A673 (cell line): ENCODE measurements around the gene CCDC85C. TPM values are rescaled to one million over a fixed set of nuclear protein-coding genes. Genes with fewer than 3 reads are reported as not detected.

Experiments
- BruUV-seq: library from RNA; stranded (reverse); fragments of 400-500 nt; replicated peaks from 2 replicates; lab custom pipeline; 2021; lab: Mats Ljungman, UMichigan
- CTCF ChIA-PET: fragments of 300-600 bp; sonication (Branson Sonifier 250); formaldehyde crosslinking; loops from one replicate; lab custom pipeline; 2022; ENCODE audit warnings: antibody characterized with exemption; lab: Charles Lee
- POLR2A ChIA-PET: fragments of 300-600 bp; sonication (Branson Sonifier 250); formaldehyde crosslinking; loops from one replicate; lab custom pipeline; 2022; ENCODE audit warnings: antibody characterized with exemption; ENCODE audit not compliant: low non-redundant PET; lab: Charles Lee
- DNase-seq: peaks from one replicate; pipeline ENCODE4 v3.0.0-alpha.2; 2015; ENCODE audit warnings: low spot score
- H3K27ac ChIP-seq: fragments of 200-600 bp; sonication (generic); 2 replicates; pipeline ENCODE4 v1.5.1; 2016; ENCODE audit warnings: mixed run types, low read depth, mild to moderate bottlenecking, mixed read lengths, antibody characterized with exemption, low read length; ENCODE audit not compliant: poor library complexity, severe bottlenecking
- H3K27me3 ChIP-seq: fragments of 200-600 bp; sonication (generic); replicated peaks from 2 replicates; pipeline ENCODE4 v1.6.1; 2017; ENCODE audit warnings: mixed run types, low read depth, mild to moderate bottlenecking, mixed read lengths, antibody characterized with exemption, low read length; ENCODE audit not compliant: insufficient read depth, poor library complexity
- H3K36me3 ChIP-seq: fragments of 200-600 bp; sonication (generic); 2 replicates; pipeline ENCODE4 v1.6.1; 2016; ENCODE audit warnings: mixed run types, mild to moderate bottlenecking, mixed read lengths, antibody characterized with exemption, low read length; ENCODE audit not compliant: insufficient read depth, poor library complexity, severe bottlenecking
- H3K4me1 ChIP-seq: fragments of 200-600 bp; sonication (generic); 2 replicates; pipeline ENCODE4 v1.6.1; 2017; ENCODE audit warnings: mixed run types, mild to moderate bottlenecking, mixed read lengths, antibody characterized with exemption, low read length; ENCODE audit not compliant: insufficient read depth, poor library complexity, severe bottlenecking
- H3K4me3 ChIP-seq: fragments of 200-600 bp; sonication (generic); 2 replicates; pipeline ENCODE4 v1.5.1; 2016; ENCODE audit warnings: low read depth, mixed run types, mild to moderate bottlenecking, mixed read lengths, low read length; ENCODE audit not compliant: poor library complexity, severe bottlenecking
- H3K9me3 ChIP-seq: fragments of 200-600 bp; sonication (generic); 2 replicates; pipeline ENCODE4 v1.6.1; 2016; ENCODE audit warnings: mixed run types, low read depth, mild to moderate bottlenecking, mixed read lengths, antibody characterized with exemption, low read length; ENCODE audit not compliant: poor library complexity, severe bottlenecking
- CTCF ChIP-seq: fragments of 300-800, 200-600 bp; sonication (generic); conservative IDR thresholded peaks from 2 replicates; pipeline ENCODE4 v1.5.1; 2017; ENCODE audit warnings: low read depth, mild to moderate bottlenecking, antibody characterized with exemption, low read length, moderate library complexity, mixed read lengths
- EZH2 ChIP-seq: fragments of 200-600 bp; sonication (generic); IDR thresholded peaks from 2 replicates; pipeline ENCODE4 v1.6.1; 2017; ENCODE audit warnings: borderline replicate concordance, low read depth, mild to moderate bottlenecking, mixed read lengths, antibody characterized with exemption, low read length; ENCODE audit not compliant: poor library complexity, severe bottlenecking
- intact Hi-C: fragments of 100-400 bp; cut with micrococcal nuclease; formaldehyde crosslinking; loops from one replicate; pipeline ENCODE4 v1.10.0; 2022; ENCODE audit not compliant: unreplicated experiment
- total RNA-seq: library from RNA; stranded (reverse); gene quantifications from 2 replicates; pipeline ENCODE4 v1.2.3, GENCODE V29; 2021

CCDC85C gene
- total RNA-seq, 1 experiment from 2014 or later, result 24.6 TPM

GRCh38 chr14:99615497-99616157, 11.6 kb upstream of the CCDC85C start:
- POLR2A ChIA-PET, result no interaction called here

GRCh38 chr14:99612738-99613330, 8.8 kb upstream of the CCDC85C start:
- no TSS peak for BruUV-seq
- ChIA-PET CTCF (no interaction called here), POLR2A (no interaction called here)
- Histone ChIP-seq H3K4me1 (peaks cover 28% of the 10 kb centered on the region), H3K36me3 (no peaks in the 10 kb centered on the region), H3K9me3 (no peaks in the 10 kb centered on the region), H3K4me3 (no peak overlapping the region), H3K27ac (no peak overlapping the region), H3K27me3 (no peaks in the 10 kb centered on the region)
- intact Hi-C loops, result no loop called here
- no peak for TF ChIP-seq EZH2
- TF ChIP-seq CTCF, result no peak
- DNase-seq, result no peak

More at GRCh38 chr14:99615497-99616157, 11.6 kb upstream of the CCDC85C start:
- intact Hi-C loops, result no loop called here
- CTCF ChIA-PET, result no interaction called here
- no TSS peak for BruUV-seq
- no peak overlapping the region for H3K27ac ChIP-seq
- no peaks in the 10 kb centered on the region for H3K36me3 ChIP-seq
- no peak for TF ChIP-seq CTCF
- TF ChIP-seq EZH2, result no peak
- H3K4me1 ChIP-seq, result peaks cover 28% of the 10 kb centered on the region
- H3K9me3 ChIP-seq, result no peaks in the 10 kb centered on the region
- H3K27me3 ChIP-seq, result no peaks in the 10 kb centered on the region
- no peak overlapping the region for H3K4me3 ChIP-seq
- DNase-seq, result no peak

- no peak for DNase-seq
- ChIA-PET CTCF (no interaction called here), POLR2A (no interaction called here)
- BruUV-seq, result no TSS peak
- Histone ChIP-seq H3K4me1 (peaks cover 27% of the 10 kb centered on the region), H3K27ac (no peak overlapping the region), H3K9me3 (no peaks in the 10 kb centered on the region), H3K27me3 (no peaks in the 10 kb centered on the region), H3K36me3 (no peaks in the 10 kb centered on the region), H3K4me3 (no peak overlapping the region)
- TF ChIP-seq EZH2 (no peak), CTCF (no peak)
- intact Hi-C loops, result no loop called here
These were observed 8.2 kb upstream of the CCDC85C start for GRCh38 chr14:99612071-99612737.
